ENCODE data around the gene DSCAM.

Gene DSCAM

GRCh38 chr21:40120940-40121575, 725.9 kb downstream of the DSCAM start:
- WGBS, 2 experiments (ENCODE audit: insufficient coverage in 2 of 2): 13 to 17% methylated on average over 1 to 2 of the region's 4 CpGs
- no peak overlapping the region for H3K4me3 ChIP-seq (ENCODE audit: extremely low read depth, insufficient read depth, low read length, poor library complexity, severe bottlenecking)
- H3K9me3 ChIP-seq (ENCODE audit: control insufficient read depth, low read length): no peaks in the 10 kb centered on the region
- no peaks in the 10 kb centered on the region for H3K36me3 ChIP-seq (ENCODE audit: control insufficient read depth, insufficient read depth, low read length)
- H3K27ac ChIP-seq (ENCODE audit: low read depth, low read length, severe bottlenecking): no peak overlapping the region
- H3K4me1 ChIP-seq (ENCODE audit: control insufficient read depth, insufficient read depth, low read length, poor library complexity, severe bottlenecking): no peaks in the 10 kb centered on the region

- Histone ChIP-seq H3K4me1 (ENCODE audit: control insufficient read depth, insufficient read depth, low read length, poor library complexity, severe bottlenecking) (no peaks in the 10 kb centered on the region), H3K4me3 (ENCODE audit: extremely low read depth, insufficient read depth, low read length, poor library complexity, severe bottlenecking) (no peak overlapping the region), H3K36me3 (ENCODE audit: control insufficient read depth, insufficient read depth, low read length) (no peaks in the 10 kb centered on the region), H3K9me3 (ENCODE audit: control insufficient read depth, low read length) (no peaks in the 10 kb centered on the region), H3K27ac (ENCODE audit: low read depth, low read length, severe bottlenecking) (no peak overlapping the region)
- WGBS, 2 experiments (ENCODE audit: insufficient coverage in 2 of 2): 86 to 89% methylated on average over 6 to 9 of the region's 9 CpGs
Observed at GRCh38 chr21:40118527-40118926, 728.4 kb downstream of the DSCAM start.

- H3K9me3 ChIP-seq (ENCODE audit: control insufficient read depth, low read length): no peaks in the 10 kb centered on the region
- no peak overlapping the region for H3K27ac ChIP-seq (ENCODE audit: low read depth, low read length, severe bottlenecking)
- no peaks in the 10 kb centered on the region for H3K4me1 ChIP-seq (ENCODE audit: control insufficient read depth, insufficient read depth, low read length, poor library complexity, severe bottlenecking)
- H3K36me3 ChIP-seq (ENCODE audit: control insufficient read depth, insufficient read depth, low read length): no peaks in the 10 kb centered on the region
- no peak overlapping the region for H3K4me3 ChIP-seq (ENCODE audit: extremely low read depth, insufficient read depth, low read length, poor library complexity, severe bottlenecking)
- WGBS, 2 experiments (ENCODE audit: insufficient coverage in 2 of 2): 100% methylated on average over 1 to 2 of the region's 4 CpGs
Observed at GRCh38 chr21:40117236-40117635, 729.7 kb downstream of the DSCAM start.

- H3K36me3 ChIP-seq (ENCODE audit: control insufficient read depth, insufficient read depth, low read length): no peaks in the 10 kb centered on the region
- no peaks in the 10 kb centered on the region for H3K4me1 ChIP-seq (ENCODE audit: control insufficient read depth, insufficient read depth, low read length, poor library complexity, severe bottlenecking)
- H3K27ac ChIP-seq (ENCODE audit: low read depth, low read length, severe bottlenecking): no peak overlapping the region
- H3K9me3 ChIP-seq (ENCODE audit: control insufficient read depth, low read length): no peaks in the 10 kb centered on the region
- no peak overlapping the region for H3K4me3 ChIP-seq (ENCODE audit: extremely low read depth, insufficient read depth, low read length, poor library complexity, severe bottlenecking)
Observed at GRCh38 chr21:40115775-40116174, 731.2 kb downstream of the DSCAM start.

GRCh38 chr21:40102682-40103081, 744.3 kb downstream of the DSCAM start:
- Histone ChIP-seq H3K36me3 (ENCODE audit: control insufficient read depth, insufficient read depth, low read length) (no peaks in the 10 kb centered on the region), H3K27ac (ENCODE audit: low read depth, low read length, severe bottlenecking) (no peak overlapping the region)
- 75 to 84% methylated on average over 2 of the region's 3 CpGs for WGBS, 2 experiments (ENCODE audit: insufficient coverage in 2 of 2)

GRCh38 chr21:40099809-40100208, 747.1 kb downstream of the DSCAM start:
- Histone ChIP-seq H3K36me3 (ENCODE audit: control insufficient read depth, insufficient read depth, low read length) (no peaks in the 10 kb centered on the region), H3K4me1 (ENCODE audit: control insufficient read depth, insufficient read depth, low read length, poor library complexity, severe bottlenecking) (no peaks in the 10 kb centered on the region), H3K4me3 (ENCODE audit: extremely low read depth, insufficient read depth, low read length, poor library complexity, severe bottlenecking) (no peak overlapping the region), H3K27ac (ENCODE audit: low read depth, low read length, severe bottlenecking) (no peak overlapping the region), H3K9me3 (ENCODE audit: control insufficient read depth, low read length) (no peaks in the 10 kb centered on the region)
- 76 to 90% methylated on average over 3 of the region's 3 CpGs for WGBS, 2 experiments (ENCODE audit: insufficient coverage in 2 of 2)

More at GRCh38 chr21:40102682-40103081, 744.3 kb downstream of the DSCAM start:
- no peaks in the 10 kb centered on the region for H3K4me1 ChIP-seq (ENCODE audit: control insufficient read depth, insufficient read depth, low read length, poor library complexity, severe bottlenecking)
- no peaks in the 10 kb centered on the region for H3K9me3 ChIP-seq (ENCODE audit: control insufficient read depth, low read length)
- H3K4me3 ChIP-seq (ENCODE audit: extremely low read depth, insufficient read depth, low read length, poor library complexity, severe bottlenecking): no peak overlapping the region

GRCh38 chr21:40095477-40095876, 751.5 kb downstream of the DSCAM start:
- no peaks in the 10 kb centered on the region for H3K4me1 ChIP-seq (ENCODE audit: control insufficient read depth, insufficient read depth, low read length, poor library complexity, severe bottlenecking)
- no peak overlapping the region for H3K27ac ChIP-seq (ENCODE audit: low read depth, low read length, severe bottlenecking)
- H3K36me3 ChIP-seq (ENCODE audit: control insufficient read depth, insufficient read depth, low read length): no peaks in the 10 kb centered on the region
- H3K4me3 ChIP-seq (ENCODE audit: extremely low read depth, insufficient read depth, low read length, poor library complexity, severe bottlenecking): no peak overlapping the region
- H3K9me3 ChIP-seq (ENCODE audit: control insufficient read depth, low read length): no peaks in the 10 kb centered on the region
- 89 to 100% methylated on average over 1 to 2 of the region's 3 CpGs for WGBS, 2 experiments (ENCODE audit: insufficient coverage in 2 of 2)

- 88 to 100% methylated on average over 2 to 3 of the region's 3 CpGs for WGBS, 2 experiments (ENCODE audit: insufficient coverage in 2 of 2)
- Histone ChIP-seq H3K27ac (ENCODE audit: low read depth, low read length, severe bottlenecking) (no peak overlapping the region), H3K4me1 (ENCODE audit: control insufficient read depth, insufficient read depth, low read length, poor library complexity, severe bottlenecking) (no peaks in the 10 kb centered on the region), H3K4me3 (ENCODE audit: extremely low read depth, insufficient read depth, low read length, poor library complexity, severe bottlenecking) (no peak overlapping the region), H3K9me3 (ENCODE audit: control insufficient read depth, low read length) (no peaks in the 10 kb centered on the region), H3K36me3 (ENCODE audit: control insufficient read depth, insufficient read depth, low read length) (no peaks in the 10 kb centered on the region)
Observed at GRCh38 chr21:40080385-40080784, 766.6 kb downstream of the DSCAM start.

GRCh38 chr21:40074710-40075109, 772.2 kb downstream of the DSCAM start:
- WGBS, 2 experiments (ENCODE audit: insufficient coverage in 2 of 2): 79 to 98% methylated on average over 4 to 6 of the region's 8 CpGs
- H3K36me3 ChIP-seq (ENCODE audit: control insufficient read depth, insufficient read depth, low read length): no peaks in the 10 kb centered on the region
- no peaks in the 10 kb centered on the region for H3K9me3 ChIP-seq (ENCODE audit: control insufficient read depth, low read length)
- no peak overlapping the region for H3K4me3 ChIP-seq (ENCODE audit: extremely low read depth, insufficient read depth, low read length, poor library complexity, severe bottlenecking)
- no peak overlapping the region for H3K27ac ChIP-seq (ENCODE audit: low read depth, low read length, severe bottlenecking)
- H3K4me1 ChIP-seq (ENCODE audit: control insufficient read depth, insufficient read depth, low read length, poor library complexity, severe bottlenecking): no peaks in the 10 kb centered on the region

GRCh38 chr21:40074198-40074597, 772.8 kb downstream of the DSCAM start:
- Histone ChIP-seq H3K27ac (ENCODE audit: low read depth, low read length, severe bottlenecking) (no peak overlapping the region), H3K4me3 (ENCODE audit: extremely low read depth, insufficient read depth, low read length, poor library complexity, severe bottlenecking) (no peak overlapping the region), H3K4me1 (ENCODE audit: control insufficient read depth, insufficient read depth, low read length, poor library complexity, severe bottlenecking) (no peaks in the 10 kb centered on the region), H3K9me3 (ENCODE audit: control insufficient read depth, low read length) (no peaks in the 10 kb centered on the region), H3K36me3 (ENCODE audit: control insufficient read depth, insufficient read depth, low read length) (no peaks in the 10 kb centered on the region)
- WGBS, 2 experiments (ENCODE audit: insufficient coverage in 2 of 2): 84 to 88% methylated on average over 4 to 6 of the region's 6 CpGs

GRCh38 chr21:40073642-40074041, 773.3 kb downstream of the DSCAM start:
- H3K27ac ChIP-seq (ENCODE audit: low read depth, low read length, severe bottlenecking): no peak overlapping the region
- no peaks in the 10 kb centered on the region for H3K36me3 ChIP-seq (ENCODE audit: control insufficient read depth, insufficient read depth, low read length)
- H3K9me3 ChIP-seq (ENCODE audit: control insufficient read depth, low read length): no peaks in the 10 kb centered on the region
- 100% methylated on average over 3 to 4 of the region's 5 CpGs for WGBS, 2 experiments (ENCODE audit: insufficient coverage in 2 of 2)
- H3K4me1 ChIP-seq (ENCODE audit: control insufficient read depth, insufficient read depth, low read length, poor library complexity, severe bottlenecking): no peaks in the 10 kb centered on the region
- no peak overlapping the region for H3K4me3 ChIP-seq (ENCODE audit: extremely low read depth, insufficient read depth, low read length, poor library complexity, severe bottlenecking)
